NOMO-1 (cell line): ENCODE results near the gene MECR.
A peak's percentile ranks its signal among the peaks of the same experiment; 100 is the strongest.

Experiments
- DNase-seq, 2 experiments: peaks; one replicate each; lab custom pipeline; 2025; ENCODE audit not compliant: unreplicated experiment in 2 of 2; lab: John Stamatoyannopoulos, UW

MECR gene, protein sequence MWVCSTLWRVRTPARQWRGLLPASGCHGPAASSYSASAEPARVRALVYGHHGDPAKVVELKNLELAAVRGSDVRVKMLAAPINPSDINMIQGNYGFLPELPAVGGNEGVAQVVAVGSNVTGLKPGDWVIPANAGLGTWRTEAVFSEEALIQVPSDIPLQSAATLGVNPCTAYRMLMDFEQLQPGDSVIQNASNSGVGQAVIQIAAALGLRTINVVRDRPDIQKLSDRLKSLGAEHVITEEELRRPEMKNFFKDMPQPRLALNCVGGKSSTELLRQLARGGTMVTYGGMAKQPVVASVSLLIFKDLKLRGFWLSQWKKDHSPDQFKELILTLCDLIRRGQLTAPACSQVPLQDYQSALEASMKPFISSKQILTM

DNA sequence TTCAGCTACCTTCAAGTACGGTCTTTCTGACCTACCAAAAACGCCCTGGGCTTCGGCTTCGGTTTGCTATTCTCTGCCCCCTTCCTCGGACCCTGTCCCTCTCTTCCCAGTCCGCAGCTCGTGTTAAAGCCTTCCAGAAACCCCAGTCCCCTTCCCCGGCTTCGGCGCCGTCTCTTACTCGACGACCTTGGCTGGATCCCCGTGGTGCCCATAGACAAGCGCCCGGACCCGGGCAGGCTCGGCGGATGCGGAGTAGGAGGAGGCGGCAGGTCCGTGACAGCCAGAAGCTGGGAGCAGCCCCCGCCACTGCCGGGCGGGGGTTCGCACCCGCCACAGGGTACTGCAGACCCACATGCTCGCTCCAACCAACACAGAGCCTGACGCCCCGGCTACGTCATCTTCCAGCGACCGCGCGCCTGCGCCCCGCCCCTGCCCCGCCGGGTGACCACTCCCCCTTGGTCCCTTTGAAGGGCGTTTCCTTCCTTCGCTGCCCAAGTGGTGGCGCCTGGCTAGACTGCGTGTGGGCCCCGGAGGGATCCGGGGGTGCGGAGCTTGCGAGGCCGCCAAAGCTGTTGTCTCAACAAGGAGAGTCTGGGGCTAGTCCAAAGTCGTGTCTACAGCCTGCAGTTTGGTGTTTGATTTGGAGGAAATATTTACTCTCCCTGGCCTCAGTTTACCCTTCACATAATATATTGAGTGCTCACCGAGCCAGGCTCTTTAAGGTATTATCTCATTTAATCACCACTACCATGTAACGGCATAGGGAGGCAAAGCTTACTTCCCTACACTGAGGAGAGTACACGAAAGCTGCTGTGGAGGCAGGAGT lies at the start of gene MECR:
Gene MECR, minus strand, starts transcription at position 382 of the 826 bp plus-strand sequence. Its CDS starts 28 bp downstream, at position 354.
- peak; percentile 86 to 95 for DNase-seq

DNA sequence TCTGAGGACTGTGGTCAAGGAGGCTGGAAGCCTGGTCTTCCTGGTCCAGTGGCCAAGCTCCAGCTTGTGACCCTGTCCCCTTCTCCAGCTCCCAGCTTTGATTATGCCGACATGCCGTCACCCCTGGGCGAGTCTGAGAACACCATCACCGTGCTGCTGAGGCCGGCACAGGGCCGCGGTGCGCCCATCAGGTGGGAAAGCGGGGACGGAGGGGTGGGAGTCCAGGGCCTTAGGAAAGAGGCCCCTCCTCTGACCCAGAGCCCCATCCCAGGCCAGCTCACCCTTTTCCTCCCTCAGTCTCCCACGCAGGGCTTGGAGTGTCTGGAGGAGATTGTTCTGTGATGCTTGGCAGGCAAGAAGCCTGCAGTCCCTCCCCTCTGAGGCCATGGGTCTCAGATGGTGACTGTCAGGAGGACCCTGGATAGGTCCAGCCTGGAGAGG lies 49.2 kb upstream of the MECR start:
- no peak for DNase-seq

DNA sequence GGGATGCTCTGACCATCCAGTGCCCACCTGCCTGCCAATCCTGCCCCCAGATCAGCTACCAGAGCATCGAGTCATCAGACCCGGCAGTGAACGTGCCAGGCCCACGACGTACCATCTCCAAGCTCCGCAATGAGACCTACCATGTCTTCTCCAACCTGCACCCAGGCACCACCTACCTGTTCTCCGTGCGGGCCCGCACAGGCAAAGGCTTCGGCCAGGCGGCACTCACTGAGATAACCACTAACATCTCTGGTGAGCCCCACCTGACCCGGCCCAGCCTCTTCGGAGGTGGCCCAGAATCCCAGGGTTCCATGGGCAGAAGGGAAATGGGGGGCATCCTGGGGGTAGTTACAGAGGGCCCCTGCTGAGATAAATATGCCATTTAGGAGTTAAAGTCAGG lies 48.7 kb upstream of the MECR start:
- no peak for DNase-seq

- no peak for DNase-seq
These were observed 47.4 kb upstream of the MECR start for GRCh38 chr1:29278124-29278523.

DNA sequence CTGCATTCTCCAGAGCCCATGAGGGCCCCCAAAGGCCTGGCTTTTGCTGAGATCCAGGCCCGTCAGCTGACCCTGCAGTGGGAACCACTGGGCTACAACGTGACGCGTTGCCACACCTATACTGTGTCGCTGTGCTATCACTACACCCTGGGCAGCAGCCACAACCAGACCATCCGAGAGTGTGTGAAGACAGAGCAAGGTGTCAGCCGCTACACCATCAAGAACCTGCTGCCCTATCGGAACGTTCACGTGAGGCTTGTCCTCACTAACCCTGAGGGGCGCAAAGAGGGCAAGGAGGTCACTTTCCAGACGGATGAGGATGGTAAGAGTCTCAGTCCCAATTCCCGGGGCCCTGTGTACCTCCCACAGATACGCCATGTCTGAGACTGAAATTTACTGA lies 44.7 kb upstream of the MECR start:
- DNase-seq, result no peak

DNA sequence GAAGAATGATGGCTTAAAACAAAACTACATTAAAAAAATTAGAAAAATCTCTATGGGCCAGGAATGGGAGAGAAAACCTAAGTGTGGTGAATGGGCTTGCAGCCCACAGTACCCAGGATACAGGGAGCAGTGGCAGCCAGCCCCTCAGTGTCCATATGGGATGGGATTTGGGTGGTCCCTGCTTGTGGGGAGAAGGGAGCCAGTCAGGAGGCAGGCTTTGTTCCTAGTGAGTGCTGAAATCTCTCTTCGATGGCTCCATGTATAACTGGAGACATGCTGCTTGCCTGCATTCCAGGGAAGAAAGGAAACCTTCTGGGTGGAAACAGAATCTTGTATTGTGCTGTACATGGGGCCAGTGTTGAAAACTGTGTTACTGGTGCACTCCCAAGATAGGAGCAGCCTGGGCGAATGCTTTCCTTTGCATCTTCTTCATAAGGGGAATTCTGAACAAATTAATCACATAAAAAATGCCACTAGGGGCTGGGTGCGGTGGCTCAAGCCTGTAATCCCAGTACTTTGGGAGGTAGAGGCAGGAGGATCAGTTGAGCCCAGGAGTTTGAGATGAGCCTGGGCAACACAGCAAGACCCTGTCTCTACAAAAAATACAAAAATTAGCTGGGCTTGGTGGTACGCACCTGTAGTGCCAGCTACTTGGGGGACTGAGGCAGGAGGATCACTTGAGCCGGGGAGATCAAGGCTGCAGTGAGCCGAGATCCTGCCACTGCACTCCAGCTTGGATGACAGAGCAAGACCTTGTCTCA lies 41.6 kb upstream of the MECR start:
- DNase-seq, result no peak

DNA sequence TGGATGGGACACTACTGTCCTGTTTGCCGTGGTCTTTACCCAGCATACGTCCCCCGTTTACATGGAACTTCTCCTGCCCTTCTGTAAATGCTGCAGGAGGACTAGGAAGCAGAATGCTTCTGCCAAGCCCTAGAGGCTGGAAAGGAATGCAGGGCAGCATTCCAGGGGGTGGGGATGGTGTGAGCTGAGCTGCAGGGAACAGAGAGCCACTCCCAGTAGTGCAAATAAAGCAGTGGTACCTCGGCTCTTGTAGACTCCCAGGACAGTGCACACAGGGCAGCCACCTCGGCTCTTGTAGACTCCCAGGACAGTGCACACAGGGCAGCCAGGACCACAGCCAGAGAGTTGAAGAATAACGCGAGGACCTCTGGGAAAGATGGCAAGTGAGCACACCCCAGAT lies 41.0 kb upstream of the MECR start:
- no peak for DNase-seq

DNA sequence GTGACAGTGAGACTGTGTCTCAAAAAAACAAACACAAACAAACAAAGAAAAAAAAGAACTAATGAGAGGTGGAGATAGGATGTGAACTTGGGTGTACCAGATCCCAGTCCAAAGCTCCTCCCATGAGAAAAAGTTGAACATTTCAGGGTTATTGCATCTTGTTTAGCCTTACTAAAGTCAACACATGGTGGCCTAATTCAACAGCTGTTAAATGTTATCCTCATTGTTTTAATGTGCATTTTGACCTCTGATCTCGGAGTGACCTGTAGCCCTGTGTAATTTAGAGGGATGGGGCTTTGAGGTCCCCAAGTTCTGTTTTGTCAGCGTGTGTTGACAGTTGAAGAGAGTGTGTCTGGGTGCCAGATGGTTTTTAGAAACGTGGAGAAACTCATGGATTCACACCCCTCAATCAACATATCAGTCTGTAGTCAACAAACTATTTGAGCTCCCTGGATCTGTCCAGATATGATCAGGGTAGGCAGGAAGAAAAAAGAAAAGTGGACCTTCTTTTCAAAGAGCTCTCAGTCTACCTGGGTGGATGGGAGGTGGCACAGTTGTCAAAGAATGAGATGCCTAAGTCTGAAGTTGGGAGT lies 40.3 kb upstream of the MECR start:
- no peak for DNase-seq

DNA sequence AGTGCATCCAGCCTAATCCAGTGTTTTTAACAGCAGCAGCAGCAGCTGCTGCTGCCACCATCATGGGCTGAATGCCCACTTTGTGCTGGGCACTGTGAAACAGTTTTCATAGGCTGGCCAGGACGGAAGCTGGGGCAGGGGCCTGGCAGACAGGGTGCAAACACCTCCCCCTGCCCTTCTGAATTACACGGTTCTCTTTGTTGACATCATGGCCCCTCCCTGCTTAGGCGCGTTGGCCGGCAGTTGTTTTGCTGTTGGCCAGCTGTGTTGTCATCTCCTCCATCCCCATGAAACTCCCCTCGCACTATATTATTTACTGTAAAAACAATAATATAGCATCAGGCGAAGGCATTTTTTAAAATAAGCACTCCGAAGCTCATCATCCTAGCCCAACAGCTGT lies 38.6 kb upstream of the MECR start:
- DNase-seq, result no peak

GRCh38 chr1:29267321-29268070 lies 36.8 kb upstream of the MECR start:
- no peak for DNase-seq

DNA sequence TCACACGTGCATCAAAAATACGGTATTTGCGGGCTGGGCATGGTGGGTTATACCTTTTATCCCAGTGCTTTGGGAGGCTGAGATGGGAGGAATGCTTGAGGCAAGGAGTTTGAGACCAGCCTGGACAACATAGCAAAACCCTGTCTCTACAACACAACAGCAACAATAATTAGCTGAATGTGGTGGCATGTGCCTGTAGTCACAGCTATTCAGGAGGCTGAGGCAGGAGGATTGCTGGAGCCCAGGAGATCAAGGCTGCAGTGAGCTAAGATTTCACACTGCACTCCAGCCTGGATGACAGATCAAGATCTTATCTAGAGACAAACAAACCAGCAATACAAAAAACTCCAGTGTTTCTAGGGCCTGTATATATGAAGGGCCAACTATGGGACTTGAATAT lies 36.2 kb upstream of the MECR start:
- no peak for DNase-seq

GRCh38 chr1:29264773-29265389 lies 34.1 kb upstream of the MECR start:
- no peak for DNase-seq

DNA sequence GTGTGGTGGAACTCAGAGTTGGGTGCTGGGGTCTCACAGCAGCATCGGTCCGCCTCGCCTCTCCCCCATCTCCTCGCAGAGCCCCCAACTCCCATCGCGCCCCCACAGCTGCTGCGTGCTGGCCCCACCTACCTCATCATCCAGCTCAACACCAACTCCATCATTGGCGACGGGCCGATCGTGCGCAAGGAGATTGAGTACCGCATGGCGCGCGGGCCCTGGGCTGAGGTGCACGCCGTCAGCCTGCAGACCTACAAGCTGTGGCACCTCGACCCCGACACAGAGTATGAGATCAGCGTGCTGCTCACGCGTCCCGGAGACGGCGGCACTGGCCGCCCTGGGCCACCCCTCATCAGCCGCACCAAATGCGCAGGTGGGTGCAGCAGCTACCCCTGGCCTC lies 29.8 kb upstream of the MECR start:
- DNase-seq, result no peak

DNA sequence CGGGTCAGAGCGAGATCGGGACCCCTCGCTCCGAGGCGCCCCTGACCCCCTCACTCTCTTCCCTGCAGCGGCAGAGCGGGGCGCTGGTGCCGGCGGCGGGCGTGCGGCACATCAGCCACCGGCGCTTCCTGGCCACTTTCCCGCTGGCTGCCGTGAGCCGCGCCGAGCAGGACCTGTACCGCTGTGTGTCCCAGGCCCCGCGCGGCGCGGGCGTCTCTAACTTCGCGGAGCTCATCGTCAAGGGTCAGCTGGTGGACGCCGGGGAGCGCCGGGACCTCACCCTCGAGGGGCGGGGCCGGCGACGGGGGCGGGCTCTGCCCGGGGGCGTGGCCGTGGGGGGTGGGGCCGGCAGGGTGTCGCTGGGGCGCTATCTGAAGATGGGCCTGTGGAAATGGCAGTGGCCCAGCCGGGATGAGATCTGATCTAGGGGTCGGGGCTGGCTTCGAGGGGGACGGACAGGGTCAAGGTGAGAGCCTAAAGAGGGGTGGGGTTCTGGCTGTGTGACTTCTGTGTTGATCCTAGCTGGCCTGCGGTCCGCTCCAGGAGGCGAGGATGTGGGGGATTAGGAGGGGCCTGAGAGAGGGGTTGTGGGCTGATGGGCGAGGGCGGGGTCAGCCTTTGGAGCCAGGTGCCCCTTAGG lies 29.2 kb upstream of the MECR start:
- no peak for DNase-seq

GRCh38 chr1:29258976-29259801 lies 28.5 kb upstream of the MECR start:
- no peak for DNase-seq

- DNase-seq, result no peak
These were observed 27.6 kb upstream of the MECR start for GRCh38 chr1:29258189-29258975.

- DNase-seq, result no peak
These were observed 26.5 kb upstream of the MECR start for GRCh38 chr1:29256979-29257804.
